Stimulated activated CD4-positive, alpha-beta T cell treated with anti-CD3 and anti-CD28 coated beads, Interleukin-2, amount 100 ng/mL, for 48 hours (primary cell): Measurements from ENCODE around the gene LINGO3.

Experiments used
- DNase-seq, 2 donors: peaks; one replicate each; pipeline ENCODE4 v3.0.0-alpha.2; 2020

The LINGO3 gene

GRCh38 chr19:2278459-2279158, 29.3 kb downstream of the LINGO3 start:
- DNase-seq, result no peak

- DNase-seq, result no peak
Observed at GRCh38 chr19:2277138-2277537, 30.8 kb downstream of the LINGO3 start.

GRCh38 chr19:2276429-2276986, 31.4 kb downstream of the LINGO3 start:
- no peak for DNase-seq

GRCh38 chr19:2275588-2276428, 32.1 kb downstream of the LINGO3 start:
- no peak for DNase-seq

GRCh38 chr19:2274931-2275535, 32.9 kb downstream of the LINGO3 start:
- no peak for DNase-seq

GRCh38 chr19:2274185-2274711, 33.7 kb downstream of the LINGO3 start:
- no peak for DNase-seq

- peak; percentile 79 to 87 for DNase-seq
Observed at GRCh38 chr19:2273356-2274184, 34.4 kb downstream of the LINGO3 start.

- DNase-seq, result no peak
Observed at GRCh38 chr19:2271234-2272103, 36.5 kb downstream of the LINGO3 start.

- peak; percentile 56 to 59 for DNase-seq
Observed at GRCh38 chr19:2270423-2271233, 37.3 kb downstream of the LINGO3 start.

GRCh38 chr19:2270157-2270422, 37.9 kb downstream of the LINGO3 start:
- DNase-seq, result no peak

GRCh38 chr19:2269244-2270156, 38.5 kb downstream of the LINGO3 start:
- DNase-seq, result peak; percentile 98 to 99

GRCh38 chr19:2268861-2269243, 39.1 kb downstream of the LINGO3 start:
- no peak for DNase-seq

- DNase-seq, result no peak
Observed at GRCh38 chr19:2268480-2268830, 39.5 kb downstream of the LINGO3 start.

- DNase-seq, result no peak
Observed at GRCh38 chr19:2266183-2266993, 41.6 kb downstream of the LINGO3 start.

GRCh38 chr19:2261438-2262172, 46.3 kb downstream of the LINGO3 start:
- DNase-seq, result peak; percentile 60 to 61

GRCh38 chr19:2260341-2260805, 47.6 kb downstream of the LINGO3 start:
- DNase-seq, result no peak

- DNase-seq, result no peak
Observed at GRCh38 chr19:2259336-2259735, 48.6 kb downstream of the LINGO3 start.
